Lung (tissue), 12 donors: ENCODE measurements around the gene ECSCR. TPM values are rescaled to one million over a fixed set of nuclear protein-coding genes. Genes with fewer than 3 reads are reported as not detected.

Source experiments
- ATAC-seq: fragments of 200-7000 bp; cut with Tn5 transposase; one replicate; pipeline ENCODE4 v1.9.1; 2020; ENCODE audit warnings: moderate number of reproducible peaks; ENCODE audit not compliant: insufficient read depth, low FRiP score
- DNase-seq, 3 donors: peaks; one replicate each; pipeline ENCODE4 v3.0.0-alpha.2; 2013 to 2017
- H3K27ac ChIP-seq, 2 donors: one replicate each; pipeline ENCODE4 v1.5.1; 2013; ENCODE audit warnings: mild to moderate bottlenecking in 2 of 2, moderate library complexity in 2 of 2, control low read depth in 1 of 2, inconsistent platforms in 1 of 2, low read depth in 1 of 2, low read length in 1 of 2
- H3K27me3 ChIP-seq, 3 donors: one replicate each; pipeline ENCODE4 v1.5.1; 2013; ENCODE audit warnings: low read length in 2 of 3; ENCODE audit not compliant: control insufficient read depth in 3 of 3, insufficient read depth in 3 of 3
- H3K36me3 ChIP-seq, 4 donors: one replicate each; pipeline ENCODE4 v1.5.1; 2013; ENCODE audit warnings: low read length in 4 of 4, mild to moderate bottlenecking in 1 of 4, moderate library complexity in 1 of 4; ENCODE audit not compliant: control insufficient read depth in 4 of 4, insufficient read depth in 4 of 4
- H3K4me1 ChIP-seq, 5 donors: one replicate each; pipeline ENCODE4 v1.5.1; 2013; ENCODE audit warnings: low read length in 5 of 5, mild to moderate bottlenecking in 2 of 5, moderate library complexity in 1 of 5; ENCODE audit not compliant: control insufficient read depth in 5 of 5, insufficient read depth in 5 of 5
- H3K4me3 ChIP-seq: one replicate; pipeline ENCODE4 v1.5.1; 2013; ENCODE audit warnings: mild to moderate bottlenecking, control low read depth, moderate library complexity
- H3K9ac ChIP-seq, 2 donors: one replicate each; pipeline ENCODE4 v1.5.1; 2013; ENCODE audit warnings: low read length in 2 of 2, control low read depth in 1 of 2; ENCODE audit not compliant: insufficient read depth in 1 of 2
- H3K9me3 ChIP-seq, 4 donors: one replicate each; pipeline ENCODE4 v1.5.1; 2013; ENCODE audit warnings: low read length in 3 of 4, mild to moderate bottlenecking in 1 of 4, moderate library complexity in 1 of 4; ENCODE audit not compliant: control insufficient read depth in 4 of 4, insufficient read depth in 3 of 4
- CTCF ChIP-seq: IDR thresholded peaks from 2 replicates; pipeline ENCODE4 v1.5.1; 2012; ENCODE audit warnings: mild to moderate bottlenecking; ENCODE audit errors: control extremely low read depth, extremely low read depth
- WGBS, 2 donors: extraction: QIAGEN DNeasy Blood & Tissue Kit; methylation state at CpG; one replicate each; pipeline ENCODE4 v1.1.7; 2013; 5-methylcytosine and 5-hydroxymethylcytosine counted together
- polyA plus RNA-seq, 2 donors: library from polyadenylated mRNA; stranded (reverse); fragments of 200-250 nt; gene quantifications; one replicate each; pipeline ENCODE4 v1.2.1, GENCODE V29; 2013
- total RNA-seq, 2 donors: library from RNA; depleted of rRNA in 1 of 2; stranded (reverse); fragments of >200 nt in 1 of 2; gene quantifications; one replicate each; pipeline ENCODE4 v1.2.1, GENCODE V29; 2014 to 2021
- donor health status: control.
- donor health status: control.
- donor health status: Bipolar disorder and iron deficiency.
- donor health status: healthy.
- donor health status: DM: yes; HTN: yes; CAD: no.

ECSCR gene
- total and polyA plus RNA-seq, 4 donors: 24.6 to 55.7 (median 46.5) TPM

- peak overlapping the region in 1 of 2 donors; percentile 80 for H3K27ac ChIP-seq
- 82 to 83% methylated on average over 15 of the region's 15 CpGs for WGBS, 2 donors
- no peak for ATAC-seq
- no peak overlapping the region for H3K9ac ChIP-seq
- DNase-seq: no peak
- TF ChIP-seq CTCF: no peak
- no peak overlapping the region for H3K4me3 ChIP-seq
- peaks cover 0 to 26% (median 8%) of the 10 kb centered on the region in 5 donors for H3K4me1 ChIP-seq
- H3K9me3 ChIP-seq: no peaks in the 10 kb centered on the region
- peaks cover 0 to 18% (median 8%) of the 10 kb centered on the region in 4 donors for H3K36me3 ChIP-seq
- no peaks in the 10 kb centered on the region for H3K27me3 ChIP-seq
These were observed 10.0 kb upstream of the ECSCR start for GRCh38 chr5:139472386-139473030.

GRCh38 chr5:139470821-139471300 lies 8.3 kb upstream of the ECSCR start, which contains the start of gene SMIM33:
SMIM33 (plus strand) TSS chr5:139471004; CDS start chr5:139471122, 118 bp downstream.
- 33 to 41% methylated on average over 9 of the region's 9 CpGs for WGBS, 2 donors
- Histone ChIP-seq H3K36me3 (peaks cover 0 to 8% (median 4%) of the 10 kb centered on the region in 4 donors), H3K9ac (no peak within 1 kb of the TSS), H3K4me3 (no peak within 1 kb of the TSS), H3K27me3 (no peaks in the 10 kb centered on the region), H3K27ac (peak within 1 kb of the TSS in 1 of 2 donors; percentile 43), H3K4me1 (peaks cover 0 to 26% (median 8%) of the 10 kb centered on the region in 5 donors), H3K9me3 (no peaks in the 10 kb centered on the region)
- ATAC-seq (no peak), DNase-seq (no peak)
- no peak for TF ChIP-seq CTCF

- H3K4me1 ChIP-seq: peaks cover 0 to 11% (median 8%) of the 10 kb centered on the region in 5 donors
- peak overlapping the region in 1 of 2 donors; percentile 49 for H3K27ac ChIP-seq
- DNase-seq (no peak), ATAC-seq (no peak)
- H3K9me3 ChIP-seq: no peaks in the 10 kb centered on the region
- no peaks in the 10 kb centered on the region for H3K36me3 ChIP-seq
- 32 to 67% methylated on average over 8 of the region's 8 CpGs for WGBS, 2 donors
- H3K27me3 ChIP-seq: no peaks in the 10 kb centered on the region
- no peak for TF ChIP-seq CTCF
- H3K4me3 ChIP-seq: no peak overlapping the region
- no peak overlapping the region for H3K9ac ChIP-seq
These were observed 5.9 kb upstream of the ECSCR start for GRCh38 chr5:139468421-139468931.
